ENCODE data around the gene ADAM11. TPM values are rescaled to one million over a fixed set of nuclear protein-coding genes. Genes with fewer than 3 reads are reported as not detected.
A peak's percentile ranks its signal among the peaks of the same experiment; 100 is the strongest.

The ADAM11 gene
- total and polyA plus RNA-seq, 2 of the 4 experiments (the other 2 are of a cell fraction), result 0.36 to 0.53 TPM

GRCh38 chr17:44774271-44775135 lies 15.7 kb downstream of the ADAM11 start:
- peaks cover 9% of the 10 kb centered on the region for H3K27me3 ChIP-seq (ENCODE audit: control insufficient read depth, insufficient read depth, low read length)
- TF ChIP-seq MAZ (IDR thresholded peaks at IDR 0.05; ENCODE audit: borderline replicate concordance, low read depth, low read length), result 0 out of 2 replicates have a peak, but pooled peaks have one; percentile 29
- no peak for TF ChIP-seq RFX5 (IDR thresholded peaks at IDR 0.05; ENCODE audit: low read depth, low read length)
- no peak for TF ChIP-seq RCOR1 (IDR thresholded peaks at IDR 0.05; ENCODE audit: insufficient replicate concordance, low read length)
- peak; percentile 33; the same call in 1 of the 2 replicates for TF ChIP-seq CEBPB (IDR thresholded peaks at IDR 0.05; ENCODE audit: low read depth, low read length)
- peak; percentile 98 for TF ChIP-seq RAD21 (IDR thresholded peaks at IDR 0.05; ENCODE audit: low read length)
- TF ChIP-seq MAFK (IDR thresholded peaks at IDR 0.05; ENCODE audit: low read depth, low read length), result no peak
- peak; percentile 35; the same call in 1 of the 2 replicates for TF ChIP-seq POLR2A (IDR thresholded peaks at IDR 0.05; ENCODE audit: low read depth, low read length)
- TF ChIP-seq SMC3 (IDR thresholded peaks at IDR 0.05; ENCODE audit: low read depth, low read length), result peak; percentile 85
- TF ChIP-seq NFE2L2 (IDR thresholded peaks at IDR 0.05; ENCODE audit: low read depth, low read length), result no peak
- TF ChIP-seq MXI1 (IDR thresholded peaks at IDR 0.05; ENCODE audit: borderline replicate concordance, low read depth, low read length), result no peak
- TF ChIP-seq FOS (IDR thresholded peaks at IDR 0.05; ENCODE audit: low read depth, low read length), result no peak
- no peak for TF ChIP-seq USF2 (IDR thresholded peaks at IDR 0.05; ENCODE audit: low read depth, low read length)
- no peak for TF ChIP-seq ELK1 (IDR thresholded peaks at IDR 0.05; ENCODE audit: borderline replicate concordance, low read depth, low read length)
- TF ChIP-seq CTCF (conservative IDR thresholded peaks at IDR 0.05; ENCODE audit: low read depth, low read length), result peak; percentile 98

More at GRCh38 chr17:44774271-44775135, 15.7 kb downstream of the ADAM11 start:
- H2AFZ ChIP-seq (replicated peaks; ENCODE audit: low read length, poor library complexity), result peak overlapping the region; percentile 98
- H2AK5ac ChIP-seq (ENCODE audit: low read depth, low read length), result no peak overlapping the region; the same call in 1 of the 2 replicates
- DNase-seq (peak; percentile 54), ATAC-seq (ENCODE audit: low read depth) (peak; percentile 59)
- dilution Hi-C loops (cut with HindIII; ENCODE audit: low sequenced_read_pairs, unreplicated experiment), result no loop called here
- CTCF ChIA-PET, result interaction anchor here (1.4 to 2.2 kb wide), 2 partner anchors 90 to 104 kb away, joined by 5 to 9 read pairs; no protein-coding TSS in a partner anchor
- in situ Hi-C loops (cut with MboI; ENCODE audit: low sequenced_read_pairs), result no loop called here
- H3K27ac ChIP-seq (ENCODE audit: insufficient read depth, low read length), result no peak overlapping the region
- no peak overlapping the region for H2BK20ac ChIP-seq (ENCODE audit: low read depth, low read length)
- POLR2A ChIA-PET (ENCODE audit: unreplicated experiment), result no interaction called here
- H3K4me1 ChIP-seq (ENCODE audit: control insufficient read depth, insufficient read depth, low read length), result peaks cover 2% of the 10 kb centered on the region; the same call in 1 of the 2 replicates
- H3K9me3 ChIP-seq (ENCODE audit: control insufficient read depth, insufficient read depth, low read length), result no peaks in the 10 kb centered on the region
- no peaks in the 10 kb centered on the region for H3K79me1 ChIP-seq (ENCODE audit: low read depth in 1 of 2, low read length in 2 of 2)
- peak overlapping the region; percentile 53 for H3K4me3 ChIP-seq (ENCODE audit: insufficient read depth, low read depth, low read length)
- no peak overlapping the region for H3K9ac ChIP-seq (ENCODE audit: low read depth, low read length)
- no peak overlapping the region for H2BK5ac ChIP-seq (ENCODE audit: low read depth, low read length, poor library complexity, severe bottlenecking)
- H2AK9ac ChIP-seq (replicated peaks; ENCODE audit: low read depth, low read length, poor library complexity), result peak overlapping the region; percentile 89
- 6% methylated on average over 6 of the region's 42 CpGs; no CpG with 5 or more reads in 1 of the 2 experiments for WGBS, 2 experiments (ENCODE audit: extremely low coverage in 2 of 2, insufficient read length in 1 of 2)
- no peak overlapping the region for H3K56ac ChIP-seq (ENCODE audit: extremely low read depth, insufficient read depth, low read length)
- no peaks in the 10 kb centered on the region for H3K9me1 ChIP-seq (ENCODE audit: insufficient read depth, low read length)
- no peak overlapping the region for H4K8ac ChIP-seq (ENCODE audit: low read depth in 2 of 2, low read length in 2 of 2)
- no TSS peak for BruUV-seq (replicated peaks)
- no peak overlapping the region for H3K23ac ChIP-seq (ENCODE audit: low read depth, low read length)
- no peak overlapping the region for H4K5ac ChIP-seq (ENCODE audit: low read depth, low read length)
- no peak overlapping the region for H4K91ac ChIP-seq (ENCODE audit: insufficient read depth, low read depth, low read length)
- no peaks in the 10 kb centered on the region for H3K36me3 ChIP-seq (ENCODE audit: control insufficient read depth, insufficient read depth, low read length)
- no peak overlapping the region for H3K18ac ChIP-seq (ENCODE audit: low read depth, low read length)
- intact Hi-C loops (cut with micrococcal nuclease), result loop anchor here (1.0 to 2.0 kb wide), 3 partner anchors 91 to 244 kb away; no protein-coding TSS in a partner anchor
- H3K4ac ChIP-seq (ENCODE audit: low read depth, low read length), result no peak overlapping the region
- no peaks in the 10 kb centered on the region; the same call in 1 of the 2 replicates for H4K20me1 ChIP-seq (ENCODE audit: insufficient read depth, low read length)
- no peak overlapping the region for H2BK15ac ChIP-seq (ENCODE audit: low read depth, low read length)
- H2BK120ac ChIP-seq (ENCODE audit: low read depth, low read length), result no peak overlapping the region
- H3K4me2 ChIP-seq (ENCODE audit: low read depth, low read length), result peak overlapping the region; percentile 93
- no peak overlapping the region for H3K14ac ChIP-seq (replicated peaks; ENCODE audit: low read depth, low read length)

Data from IMR-90 (cell line).